Measurements from ENCODE around the gene RFX5.

Gene RFX5

GRCh38 chr1:151372058-151372934, 25.2 kb upstream of the RFX5 start, which contains the start of gene SELENBP1:
SELENBP1 (minus strand) TSS chr1:151372705; CDS start chr1:151372641, 64 bp downstream.
- no peak for TF ChIP-seq SPI1 (IDR thresholded peaks at IDR 0.05; ENCODE audit: low read depth, low read length)
- no peak for TF ChIP-seq POLR2A (IDR thresholded peaks at IDR 0.05; ENCODE audit: low read depth, low read length)
- TF ChIP-seq PAX5 (IDR thresholded peaks at IDR 0.05; ENCODE audit: insufficient read depth, low read length, severe bottlenecking) = no peak
- TF ChIP-seq POU2F2 (IDR thresholded peaks at IDR 0.05; ENCODE audit: low read depth, low read length) = no peak
- TF ChIP-seq POLR2AphosphoS5 (IDR thresholded peaks at IDR 0.05; ENCODE audit: low read depth, low read length) = no peak
- FAIRE-seq (no peak), DNase-seq (ENCODE audit: insufficient read length, low spot score) (no peak)

- no peak for FAIRE-seq
- TF ChIP-seq POU2F2 (IDR thresholded peaks at IDR 0.05; ENCODE audit: low read depth, low read length) (no peak), POLR2AphosphoS5 (IDR thresholded peaks at IDR 0.05; ENCODE audit: low read depth, low read length) (no peak)
- DNase-seq (ENCODE audit: insufficient read length, low spot score) = no peak
These were observed 24.5 kb upstream of the RFX5 start for GRCh38 chr1:151371370-151372057.

- FAIRE-seq = no peak
- TF ChIP-seq POLR2AphosphoS5 (IDR thresholded peaks at IDR 0.05; ENCODE audit: low read depth, low read length) (no peak), TAF1 (IDR thresholded peaks at IDR 0.05; ENCODE audit: low read depth, low read length) (no peak)
- no peak for DNase-seq (ENCODE audit: insufficient read length, low spot score)
These were observed 23.3 kb upstream of the RFX5 start for GRCh38 chr1:151370211-151370911.

- no peak for DNase-seq (ENCODE audit: insufficient read length, low spot score)
- FAIRE-seq = no peak
- no peak for TF ChIP-seq POU2F2 (IDR thresholded peaks at IDR 0.05; ENCODE audit: low read depth, low read length)
- no peak for TF ChIP-seq POLR2AphosphoS5 (IDR thresholded peaks at IDR 0.05; ENCODE audit: low read depth, low read length)
- TF ChIP-seq TAF1 (IDR thresholded peaks at IDR 0.05; ENCODE audit: low read depth, low read length) = no peak
- no peak for TF ChIP-seq PAX5 (IDR thresholded peaks at IDR 0.05; ENCODE audit: insufficient read depth, low read length, severe bottlenecking)
These were observed 22.6 kb upstream of the RFX5 start for GRCh38 chr1:151369621-151370048.

- TF ChIP-seq SPI1 (IDR thresholded peaks at IDR 0.05; ENCODE audit: low read depth, low read length) = no peak
- FAIRE-seq (no peak), DNase-seq (ENCODE audit: insufficient read length, low spot score) (no peak)
These were observed 22.2 kb upstream of the RFX5 start for GRCh38 chr1:151369302-151369610.

GRCh38 chr1:151368393-151369301, 21.6 kb upstream of the RFX5 start:
- DNase-seq (ENCODE audit: insufficient read length, low spot score) (no peak), FAIRE-seq (no peak)
- TF ChIP-seq POLR2A (IDR thresholded peaks at IDR 0.05; ENCODE audit: low read depth, low read length) = no peak
- no peak for TF ChIP-seq POLR2AphosphoS5 (IDR thresholded peaks at IDR 0.05; ENCODE audit: low read depth, low read length)

- FAIRE-seq (no peak), DNase-seq (ENCODE audit: insufficient read length, low spot score) (no peak)
- TF ChIP-seq TAF1 (IDR thresholded peaks at IDR 0.05; ENCODE audit: low read depth, low read length) = no peak
- no peak for TF ChIP-seq POLR2A (IDR thresholded peaks at IDR 0.05; ENCODE audit: low read depth, low read length)
- TF ChIP-seq PAX5 (IDR thresholded peaks at IDR 0.05; ENCODE audit: insufficient read depth, low read length, severe bottlenecking) = no peak
- TF ChIP-seq SPI1 (IDR thresholded peaks at IDR 0.05; ENCODE audit: low read depth, low read length) = no peak
- TF ChIP-seq POU2F2 (IDR thresholded peaks at IDR 0.05; ENCODE audit: low read depth, low read length) = no peak
- no peak for TF ChIP-seq POLR2AphosphoS5 (IDR thresholded peaks at IDR 0.05; ENCODE audit: low read depth, low read length)
These were observed 20.8 kb upstream of the RFX5 start for GRCh38 chr1:151367658-151368392.

- no peak for DNase-seq (ENCODE audit: insufficient read length, low spot score)
- FAIRE-seq = no peak
- TF ChIP-seq PAX5 (IDR thresholded peaks at IDR 0.05; ENCODE audit: insufficient read depth, low read length, severe bottlenecking) = no peak
- no peak for TF ChIP-seq POU2F2 (IDR thresholded peaks at IDR 0.05; ENCODE audit: low read depth, low read length)
- no peak for TF ChIP-seq SPI1 (IDR thresholded peaks at IDR 0.05; ENCODE audit: low read depth, low read length)
- no peak for TF ChIP-seq TAF1 (IDR thresholded peaks at IDR 0.05; ENCODE audit: low read depth, low read length)
- TF ChIP-seq POLR2A (IDR thresholded peaks at IDR 0.05; ENCODE audit: low read depth, low read length) = no peak
- no peak for TF ChIP-seq POLR2AphosphoS5 (IDR thresholded peaks at IDR 0.05; ENCODE audit: low read depth, low read length)
These were observed 17.9 kb upstream of the RFX5 start for GRCh38 chr1:151364996-151365395.

Data from GM12891 (cell line).